Kidney (tissue), 14 donors: ENCODE measurements around the gene POGLUT2. TPM values are rescaled to one million over a fixed set of nuclear protein-coding genes. Genes with fewer than 3 reads are reported as not detected.

Source experiments
- DNase-seq, 5 donors: peaks; one replicate each; pipeline ENCODE4 v3.0.0-alpha.2; 2013 to 2020
- FAIRE-seq: peaks from 2 replicates; lab custom pipeline; 2012; peaks lifted over from hg19 to GRCh38; lab: Jason Lieb, UNC
- H3K27ac ChIP-seq, 2 donors: one replicate each; pipeline ENCODE4 v1.7.0; 2013; ENCODE audit warnings: low read depth in 2 of 2, low read length in 2 of 2, inconsistent platforms in 1 of 2
- H3K27me3 ChIP-seq: one replicate; pipeline ENCODE4 v1.7.1; 2013; ENCODE audit warnings: low read length, inconsistent platforms; ENCODE audit not compliant: control insufficient read depth, insufficient read depth
- H3K36me3 ChIP-seq, 3 donors: one replicate each; pipeline versions ENCODE4 v1.7.0 to v1.7.1; 2013; ENCODE audit warnings: low read length in 3 of 3, control low read depth in 1 of 3, inconsistent platforms in 1 of 3; ENCODE audit not compliant: insufficient read depth in 3 of 3, control insufficient read depth in 2 of 3
- H3K4me1 ChIP-seq, 3 donors: one replicate each; pipeline versions ENCODE4 v1.7.0 to v1.7.1; 2013; ENCODE audit warnings: low read length in 3 of 3, inconsistent platforms in 1 of 3, low read depth in 1 of 3; ENCODE audit not compliant: control insufficient read depth in 2 of 3, insufficient read depth in 2 of 3
- H3K4me3 ChIP-seq, 3 donors: one replicate each; pipeline versions ENCODE4 v1.7.0 to v1.8.1; 2013; ENCODE audit warnings: low read length in 3 of 3, control low read depth in 1 of 3, inconsistent platforms in 1 of 3
- H3K9ac ChIP-seq, 3 donors: one replicate each; pipeline versions ENCODE4 v1.7.0 to v1.7.1; 2013; ENCODE audit warnings: low read length in 3 of 3, control low read depth in 1 of 3, inconsistent platforms in 1 of 3
- H3K9me3 ChIP-seq, 3 donors: one replicate each; pipeline versions ENCODE4 v1.7.0 to v1.7.1; 2013; ENCODE audit warnings: low read length in 3 of 3, control low read depth in 1 of 3, inconsistent platforms in 1 of 3; ENCODE audit not compliant: control insufficient read depth in 2 of 3, insufficient read depth in 1 of 3
- intact Hi-C: fragments of 100-400 bp; cut with DNase I; formaldehyde crosslinking; loops from one replicate; pipeline ENCODE4 v1.11.1; 2022
- polyA plus RNA-seq: library from polyadenylated mRNA; stranded (reverse); fragments of 350-450 nt; fragmentation: Illumina TruSeq; extraction: RNeasy Lipid Tissue Mini Kit (QIAGEN cat#74804); gene quantifications from one replicate; pipeline ENCODE4 v1.2.3, GENCODE V29; 2014; ENCODE audit warnings: low read depth, low replicate concordance; ENCODE audit not compliant: insufficient read depth
- total RNA-seq: library from RNA; stranded (reverse); fragmentation: NEBNext Ultra II Directional; extraction: Animal tissue kit (Norgen Biotek cat#: 25700); gene quantifications from one replicate; pipeline ENCODE4 v1.2.1, GENCODE V29; 2021
- TF ChIP-seq, protein P1 (sequence below): IDR thresholded peaks from 3 replicates; pipeline ENCODE4 v1.5.1; 2012; ENCODE audit warnings: mild to moderate bottlenecking, moderate library complexity, borderline replicate concordance; ENCODE audit not compliant: insufficient read depth; ENCODE audit errors: extremely low read depth
- donor health status: control.
- donor health status: control.
- donor health status: control.
- donor health status: control.
- donor health status: control.
- donor health status: DM: yes; HTN: yes; CAD: no.
- donor health status: Normal renal cell carcinoma (clear cell type).

POGLUT2 gene
- total and polyA plus RNA-seq, 2 donors from 2014 or later = 4.9 to 7.0 TPM

DNA sequence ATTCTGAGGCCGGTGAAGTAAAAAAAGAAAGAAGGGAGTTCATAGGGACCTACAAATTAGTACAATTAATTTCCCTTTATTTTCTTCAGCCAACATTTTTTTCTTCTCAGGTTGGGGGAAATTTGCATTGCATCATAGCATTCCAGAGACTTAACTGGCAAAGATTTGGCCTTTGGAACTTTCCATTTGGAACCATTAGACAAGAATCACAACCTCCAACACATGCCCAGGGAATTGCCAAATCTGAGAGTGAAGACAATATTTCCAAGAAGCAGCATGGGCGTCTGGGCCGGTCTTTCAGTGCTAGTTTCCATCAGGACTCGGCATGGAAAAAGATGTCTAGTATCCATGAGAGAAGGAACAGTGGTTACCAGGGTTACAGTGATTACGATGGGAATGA is 40.7 kb upstream of the POGLUT2 start:
- intact Hi-C loops = no loop called here
- Histone ChIP-seq H3K9ac (no peak overlapping the region), H3K27ac (no peak overlapping the region), H3K4me3 (no peak overlapping the region), H3K36me3 (peaks cover 3 to 13% (median 4%) of the 10 kb centered on the region in 3 donors), H3K9me3 (no peaks in the 10 kb centered on the region), H3K27me3 (no peaks in the 10 kb centered on the region), H3K4me1 (no peaks in the 10 kb centered on the region)
- no peak for FAIRE-seq
- TF ChIP-seq, protein P1, sequence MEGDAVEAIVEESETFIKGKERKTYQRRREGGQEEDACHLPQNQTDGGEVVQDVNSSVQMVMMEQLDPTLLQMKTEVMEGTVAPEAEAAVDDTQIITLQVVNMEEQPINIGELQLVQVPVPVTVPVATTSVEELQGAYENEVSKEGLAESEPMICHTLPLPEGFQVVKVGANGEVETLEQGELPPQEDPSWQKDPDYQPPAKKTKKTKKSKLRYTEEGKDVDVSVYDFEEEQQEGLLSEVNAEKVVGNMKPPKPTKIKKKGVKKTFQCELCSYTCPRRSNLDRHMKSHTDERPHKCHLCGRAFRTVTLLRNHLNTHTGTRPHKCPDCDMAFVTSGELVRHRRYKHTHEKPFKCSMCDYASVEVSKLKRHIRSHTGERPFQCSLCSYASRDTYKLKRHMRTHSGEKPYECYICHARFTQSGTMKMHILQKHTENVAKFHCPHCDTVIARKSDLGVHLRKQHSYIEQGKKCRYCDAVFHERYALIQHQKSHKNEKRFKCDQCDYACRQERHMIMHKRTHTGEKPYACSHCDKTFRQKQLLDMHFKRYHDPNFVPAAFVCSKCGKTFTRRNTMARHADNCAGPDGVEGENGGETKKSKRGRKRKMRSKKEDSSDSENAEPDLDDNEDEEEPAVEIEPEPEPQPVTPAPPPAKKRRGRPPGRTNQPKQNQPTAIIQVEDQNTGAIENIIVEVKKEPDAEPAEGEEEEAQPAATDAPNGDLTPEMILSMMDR = no peak
- DNase-seq = no peak

GRCh38 chr13:102838982-102839381 is 40.2 kb upstream of the POGLUT2 start:
- peaks cover 3 to 13% (median 5%) of the 10 kb centered on the region in 3 donors for H3K36me3 ChIP-seq
- no peaks in the 10 kb centered on the region for H3K4me1 ChIP-seq
- no peak for FAIRE-seq
- H3K27ac ChIP-seq = no peak overlapping the region
- TF ChIP-seq, protein P1 = no peak
- no peaks in the 10 kb centered on the region for H3K27me3 ChIP-seq
- H3K4me3 ChIP-seq = no peak overlapping the region
- no peak overlapping the region for H3K9ac ChIP-seq
- intact Hi-C loops = no loop called here
- no peak for DNase-seq
- H3K9me3 ChIP-seq = no peaks in the 10 kb centered on the region

DNA sequence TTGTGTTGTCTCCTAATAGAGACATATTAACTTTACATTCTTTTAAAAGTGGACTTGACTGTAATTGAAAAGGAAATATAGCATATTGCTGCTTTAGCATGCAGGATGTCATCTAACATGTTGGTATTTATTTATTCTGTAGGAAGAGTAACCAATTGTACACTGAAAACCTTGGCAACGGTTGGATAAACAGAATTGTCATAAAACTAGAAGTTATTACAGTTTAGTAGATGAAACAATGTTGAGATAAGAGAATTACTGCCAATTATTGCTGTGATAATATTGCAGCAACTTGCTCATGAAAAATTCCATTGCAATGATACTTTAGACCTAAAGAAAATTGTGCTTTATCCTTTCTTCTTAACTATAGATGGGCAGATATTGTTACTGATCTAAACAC is 39.5 kb upstream of the POGLUT2 start:
- Histone ChIP-seq H3K27ac (no peak overlapping the region), H3K9me3 (no peaks in the 10 kb centered on the region), H3K4me1 (no peaks in the 10 kb centered on the region), H3K36me3 (peaks cover 3 to 13% (median 7%) of the 10 kb centered on the region in 3 donors), H3K27me3 (no peaks in the 10 kb centered on the region), H3K9ac (no peak overlapping the region), H3K4me3 (no peak overlapping the region)
- FAIRE-seq (no peak), DNase-seq (no peak)
- TF ChIP-seq, protein P1 = no peak
- intact Hi-C loops = no loop called here

GRCh38 chr13:102836471-102836870 is 37.7 kb upstream of the POGLUT2 start:
- Histone ChIP-seq H3K27me3 (no peaks in the 10 kb centered on the region), H3K27ac (no peak overlapping the region), H3K4me3 (no peak overlapping the region), H3K4me1 (no peaks in the 10 kb centered on the region), H3K9ac (no peak overlapping the region), H3K36me3 (peaks cover 3 to 13% (median 7%) of the 10 kb centered on the region in 3 donors), H3K9me3 (no peaks in the 10 kb centered on the region)
- DNase-seq (no peak), FAIRE-seq (no peak)
- TF ChIP-seq, protein P1 = no peak
- intact Hi-C loops = no loop called here
